Activated B cell treated with CpG ODN at 0.5 μM for 24 hours (primary cell): ENCODE data around the gene NPDC1. TPM values are rescaled to one million over a fixed set of nuclear protein-coding genes. Genes with fewer than 3 reads are reported as not detected.
A peak's percentile ranks its signal among the peaks of the same experiment; 100 is the strongest.

Source experiments
- ATAC-seq: fragments of 200-7000 bp; cut with Tn5 transposase; one replicate; pipeline ENCODE4 v1.10.0; 2021; ENCODE audit warnings: low read depth, mild to moderate bottlenecking, moderate library complexity
- CTCF ChIA-PET: fragments of 350-600 bp; sonication (Branson Sonifier 250); formaldehyde crosslinking; loops from one replicate; lab custom pipeline; 2021; ENCODE audit warnings: antibody characterized with exemption; lab: Charles Lee
- POLR2A ChIA-PET: fragments of 350-600 bp; sonication (Branson Sonifier 250); formaldehyde crosslinking; loops from one replicate; lab custom pipeline; 2021; ENCODE audit warnings: antibody characterized with exemption; lab: Charles Lee
- DNase-seq: peaks from one replicate; pipeline ENCODE4 v3.0.0; 2022
- H3K27ac Mint-ChIP-seq: one replicate; pipeline ENCODE4 v1.8.0; 2020; ENCODE audit warnings: mixed read lengths
- H3K27me3 Mint-ChIP-seq: one replicate; pipeline ENCODE4 v1.8.0; 2021; ENCODE audit warnings: mixed read lengths
- H3K36me3 Mint-ChIP-seq: one replicate; pipeline ENCODE4 v1.8.0; 2021; ENCODE audit warnings: low read depth, mixed read lengths
- H3K4me1 Mint-ChIP-seq: one replicate; pipeline ENCODE4 v1.8.0; 2021; ENCODE audit warnings: mixed read lengths
- H3K4me3 Mint-ChIP-seq: one replicate; pipeline ENCODE4 v1.8.0; 2020; ENCODE audit warnings: mild to moderate bottlenecking, mixed read lengths
- H3K9me3 Mint-ChIP-seq: one replicate; pipeline ENCODE4 v1.8.0; 2020; ENCODE audit warnings: mixed read lengths
- intact Hi-C: fragments of 100-400 bp; cut with micrococcal nuclease; formaldehyde crosslinking; loops from one replicate; pipeline ENCODE4 v1.15.1; 2024
- total RNA-seq: library from RNA; stranded (reverse); gene quantifications from 2 replicates; pipeline ENCODE4 v1.2.3, GENCODE V29; 2022
- TF ChIP-seq, protein P1 (sequence below): fragments of 200-600 bp; IDR thresholded peaks from one replicate; pipeline ENCODE4 v1.8.0; 2022; ENCODE audit warnings: antibody characterized with exemption, mild to moderate bottlenecking

Gene NPDC1
- total RNA-seq, 1 donor from 2014 or later, result 0.18 TPM

DNA sequence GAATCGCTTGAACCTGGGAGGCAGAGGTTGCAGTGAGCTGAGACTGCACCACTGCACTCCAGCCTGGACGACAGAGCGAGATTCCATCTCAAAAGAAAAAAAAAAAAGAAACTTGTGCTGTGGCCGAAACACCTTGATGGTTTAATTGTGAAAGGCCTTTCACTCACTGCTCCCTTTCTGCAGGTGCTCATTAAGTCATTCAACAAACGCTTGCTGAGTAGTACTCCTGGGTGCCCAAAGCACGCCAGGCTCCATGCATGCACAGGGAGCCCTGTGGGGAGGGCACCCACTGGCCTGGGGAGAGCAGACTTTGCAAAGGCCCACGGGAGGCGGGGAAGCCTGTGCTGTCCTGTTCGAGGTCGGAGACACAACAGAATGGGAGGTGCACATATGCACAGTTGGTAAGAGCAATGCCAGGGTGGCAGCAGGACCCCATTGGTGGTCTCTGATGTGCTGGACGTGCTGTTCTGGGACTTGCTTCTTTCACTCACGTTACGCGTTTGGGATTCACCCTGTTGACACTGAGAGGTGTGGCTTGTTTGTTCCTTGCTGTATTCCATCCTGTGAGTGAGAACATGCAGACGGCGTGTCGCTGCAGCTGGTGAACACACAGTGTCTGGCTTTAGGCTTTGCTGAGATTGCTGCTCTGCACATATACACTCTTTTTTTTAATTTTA lies 10.9 kb upstream of the NPDC1 start:
- TF ChIP-seq, protein P1, sequence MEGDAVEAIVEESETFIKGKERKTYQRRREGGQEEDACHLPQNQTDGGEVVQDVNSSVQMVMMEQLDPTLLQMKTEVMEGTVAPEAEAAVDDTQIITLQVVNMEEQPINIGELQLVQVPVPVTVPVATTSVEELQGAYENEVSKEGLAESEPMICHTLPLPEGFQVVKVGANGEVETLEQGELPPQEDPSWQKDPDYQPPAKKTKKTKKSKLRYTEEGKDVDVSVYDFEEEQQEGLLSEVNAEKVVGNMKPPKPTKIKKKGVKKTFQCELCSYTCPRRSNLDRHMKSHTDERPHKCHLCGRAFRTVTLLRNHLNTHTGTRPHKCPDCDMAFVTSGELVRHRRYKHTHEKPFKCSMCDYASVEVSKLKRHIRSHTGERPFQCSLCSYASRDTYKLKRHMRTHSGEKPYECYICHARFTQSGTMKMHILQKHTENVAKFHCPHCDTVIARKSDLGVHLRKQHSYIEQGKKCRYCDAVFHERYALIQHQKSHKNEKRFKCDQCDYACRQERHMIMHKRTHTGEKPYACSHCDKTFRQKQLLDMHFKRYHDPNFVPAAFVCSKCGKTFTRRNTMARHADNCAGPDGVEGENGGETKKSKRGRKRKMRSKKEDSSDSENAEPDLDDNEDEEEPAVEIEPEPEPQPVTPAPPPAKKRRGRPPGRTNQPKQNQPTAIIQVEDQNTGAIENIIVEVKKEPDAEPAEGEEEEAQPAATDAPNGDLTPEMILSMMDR, result no peak
- H3K27me3 Mint-ChIP-seq, result peaks cover 6% of the 10 kb centered on the region
- H3K4me3 Mint-ChIP-seq, result no peak overlapping the region
- H3K36me3 Mint-ChIP-seq, result no peaks in the 10 kb centered on the region
- no peak for ATAC-seq
- no peak for DNase-seq
- CTCF ChIA-PET, result interaction anchor here (0.9 to 1.4 kb wide), 2 partner anchors 10 to 22 kb away, joined by 3 to 6 read pairs; partner anchors contain the start of gene NPDC1
- POLR2A ChIA-PET, result no interaction called here
- intact Hi-C loops, result no loop called here
- H3K9me3 Mint-ChIP-seq, result no peaks in the 10 kb centered on the region
- H3K4me1 Mint-ChIP-seq, result peaks cover 3% of the 10 kb centered on the region
- no peak overlapping the region for H3K27ac Mint-ChIP-seq

DNA sequence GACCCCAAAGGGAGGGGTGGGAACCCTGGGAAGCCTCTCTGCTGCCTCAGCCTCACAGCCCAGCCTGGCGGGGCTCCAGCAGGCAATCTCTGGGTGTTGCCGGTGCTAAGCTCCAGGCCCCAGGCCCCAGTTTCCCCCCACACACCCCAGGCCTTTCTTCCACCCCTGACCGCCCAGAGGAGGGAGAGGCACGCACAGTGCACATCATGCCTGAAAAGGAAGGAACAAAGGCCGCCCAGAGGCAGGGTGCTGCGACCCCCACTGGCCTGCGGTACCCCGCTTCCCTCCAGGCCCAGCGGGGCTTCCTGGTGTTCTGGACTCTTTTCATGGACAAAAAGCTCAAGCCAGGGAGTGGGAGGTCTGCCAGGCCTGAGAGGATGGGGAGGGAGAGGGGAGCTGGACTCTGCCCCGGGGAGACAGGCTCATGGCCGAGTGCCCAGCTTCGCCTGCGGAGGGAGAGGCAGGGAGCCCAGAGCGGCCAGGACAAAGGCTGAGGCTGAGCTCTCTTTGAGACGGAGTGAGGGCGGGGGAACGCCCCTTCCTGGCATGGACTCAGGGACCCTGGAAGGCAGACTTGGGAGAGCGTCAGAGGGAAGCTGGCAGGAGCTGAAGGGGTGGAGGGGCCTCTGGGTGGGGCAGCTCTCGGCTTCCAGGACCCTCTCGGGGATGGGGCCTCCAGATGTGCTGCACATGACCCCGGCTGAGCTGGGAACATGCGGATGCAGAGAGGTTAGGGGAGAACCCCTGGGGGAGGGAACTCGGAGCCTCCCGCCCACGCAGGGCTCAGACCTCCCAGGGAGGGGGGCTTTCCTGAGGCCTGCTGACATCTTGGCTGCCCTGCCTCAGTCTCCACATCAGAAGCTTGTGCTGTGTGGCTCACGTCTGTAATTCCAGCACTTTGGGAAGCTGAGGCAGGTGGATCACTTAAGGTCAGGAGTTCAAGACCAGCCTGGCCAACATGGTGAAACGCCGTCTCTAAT lies 9.7 kb upstream of the NPDC1 start:
- ATAC-seq (no peak), DNase-seq (no peak)
- intact Hi-C loops, result no loop called here
- POLR2A ChIA-PET, result no interaction called here
- no peak overlapping the region for H3K27ac Mint-ChIP-seq
- H3K4me3 Mint-ChIP-seq, result no peak overlapping the region
- H3K9me3 Mint-ChIP-seq, result no peaks in the 10 kb centered on the region
- CTCF ChIA-PET, result interaction anchor here (0.9 to 1.4 kb wide), 3 partner anchors 9 to 21 kb away, joined by 3 to 6 read pairs (median 3); partner anchors contain the start of gene NPDC1
- H3K4me1 Mint-ChIP-seq, result peaks cover 3% of the 10 kb centered on the region
- no peaks in the 10 kb centered on the region for H3K36me3 Mint-ChIP-seq
- TF ChIP-seq, protein P1, result no peak
- H3K27me3 Mint-ChIP-seq, result peaks cover 6% of the 10 kb centered on the region

DNA sequence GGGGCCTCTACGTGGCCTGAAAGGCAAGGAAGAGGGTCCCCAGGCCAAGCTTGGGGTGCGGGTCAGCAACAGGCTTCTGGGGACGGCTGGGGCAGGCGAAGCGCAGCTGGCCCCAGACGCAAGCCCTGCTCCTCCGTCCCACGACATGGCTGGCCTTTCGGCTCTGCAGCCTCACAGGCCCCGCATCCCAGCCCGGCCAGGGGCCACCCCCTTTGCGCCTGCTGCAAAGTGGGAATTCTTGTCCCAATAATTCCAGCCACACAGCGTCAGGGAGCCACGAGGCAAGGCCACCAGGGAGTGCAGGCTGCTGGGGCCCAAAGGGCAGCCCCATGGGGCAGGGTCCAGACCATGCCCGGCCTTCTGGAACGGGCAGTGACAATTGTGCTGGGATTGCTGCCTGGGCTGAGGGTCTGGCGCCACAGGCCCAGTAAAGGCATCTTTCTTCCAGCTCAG lies 9.0 kb upstream of the NPDC1 start:
- H3K4me3 Mint-ChIP-seq, result no peak overlapping the region
- H3K27me3 Mint-ChIP-seq, result peaks cover 11% of the 10 kb centered on the region

DNA sequence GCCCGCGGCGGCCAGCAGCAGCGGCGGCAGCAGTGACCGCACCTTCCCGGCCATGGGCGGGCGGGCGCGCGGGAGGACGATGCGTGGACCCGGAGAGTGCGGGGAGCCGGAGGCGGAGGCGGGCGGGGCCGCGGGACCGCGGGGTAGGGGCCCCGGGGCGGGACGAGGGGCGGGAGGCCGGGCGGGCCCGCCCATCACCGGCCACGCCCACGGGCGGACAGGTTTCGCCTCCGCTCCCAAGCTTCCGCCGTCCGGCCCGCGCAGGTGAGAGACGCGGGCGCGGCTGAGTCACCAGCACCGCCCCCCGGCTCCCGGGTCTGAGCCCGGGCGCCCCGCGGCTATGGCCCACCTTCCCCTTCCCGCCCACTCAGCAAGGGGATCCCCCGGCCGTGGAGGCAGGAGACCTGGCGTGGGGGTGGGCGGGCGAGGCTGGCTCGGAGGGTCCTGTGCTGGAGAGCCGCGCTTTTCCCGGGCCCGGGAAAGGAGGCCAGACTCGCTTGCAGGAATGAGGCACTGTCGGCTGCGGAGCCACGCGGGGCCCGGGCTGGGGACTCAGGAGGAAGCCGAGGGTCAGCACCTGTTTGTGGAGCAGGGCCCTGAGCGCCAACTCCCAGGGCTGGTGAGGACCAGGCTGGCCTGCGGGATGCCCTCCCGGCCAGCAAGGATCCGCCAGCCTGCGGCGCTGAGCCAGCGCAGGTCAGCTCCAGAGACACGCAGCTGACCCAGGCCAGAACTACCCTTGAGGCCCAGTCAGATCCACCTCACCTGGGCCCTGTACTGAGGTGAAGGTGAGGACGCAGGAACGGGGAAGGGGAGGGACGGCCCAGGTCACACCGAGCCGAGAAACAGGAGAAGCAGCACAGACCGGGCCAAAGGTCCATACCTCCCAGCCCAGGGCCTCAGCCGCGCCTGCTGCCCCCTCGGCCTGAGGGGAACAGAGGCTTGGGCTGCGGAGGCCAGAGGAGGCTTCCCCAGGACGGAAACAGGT lies 8.3 kb upstream of the NPDC1 start, which contains the start of gene ENTPD2:
TSS of gene ENTPD2 (minus strand) at position 118 of the 988 bp plus-strand sequence. CDS start at position 54, 64 bp downstream.
- H3K4me3 Mint-ChIP-seq, result no peak within 1 kb of the TSS
- POLR2A ChIA-PET, result no interaction called here
- no peaks in the 10 kb centered on the region for H3K36me3 Mint-ChIP-seq
- peaks cover 16% of the 10 kb centered on the region for H3K27me3 Mint-ChIP-seq
- CTCF ChIA-PET, result no interaction called here
- H3K4me1 Mint-ChIP-seq, result peaks cover 3% of the 10 kb centered on the region
- H3K27ac Mint-ChIP-seq, result no peak within 1 kb of the TSS
- H3K9me3 Mint-ChIP-seq, result no peaks in the 10 kb centered on the region
- DNase-seq (peak; percentile 36), ATAC-seq (peak; percentile 70)
- intact Hi-C loops, result no loop called here
- TF ChIP-seq, protein P1, result no peak

More for the DNA sequence above, 9.0 kb upstream of the NPDC1 start:
- Mint-ChIP-seq H3K4me1 (peaks cover 3% of the 10 kb centered on the region), H3K9me3 (no peaks in the 10 kb centered on the region), H3K27ac (no peak overlapping the region), H3K36me3 (no peaks in the 10 kb centered on the region)
- DNase-seq (no peak), ATAC-seq (no peak)
- POLR2A ChIA-PET, result no interaction called here
- TF ChIP-seq, protein P1, result no peak
- CTCF ChIA-PET, result interaction anchor here (1.0 kb wide), 1 partner anchor 20 kb away, joined by 3 read pairs; no protein-coding TSS in a partner anchor
- intact Hi-C loops, result no loop called here
